ENCODE data around the gene SH3BGRL3.
"Not testable (repeated sequence)": the region's sequence is repeated elsewhere in the genome, so short reads cannot be mapped to it uniquely, and the experiment has no call there.

SH3BGRL3 gene

DNA sequence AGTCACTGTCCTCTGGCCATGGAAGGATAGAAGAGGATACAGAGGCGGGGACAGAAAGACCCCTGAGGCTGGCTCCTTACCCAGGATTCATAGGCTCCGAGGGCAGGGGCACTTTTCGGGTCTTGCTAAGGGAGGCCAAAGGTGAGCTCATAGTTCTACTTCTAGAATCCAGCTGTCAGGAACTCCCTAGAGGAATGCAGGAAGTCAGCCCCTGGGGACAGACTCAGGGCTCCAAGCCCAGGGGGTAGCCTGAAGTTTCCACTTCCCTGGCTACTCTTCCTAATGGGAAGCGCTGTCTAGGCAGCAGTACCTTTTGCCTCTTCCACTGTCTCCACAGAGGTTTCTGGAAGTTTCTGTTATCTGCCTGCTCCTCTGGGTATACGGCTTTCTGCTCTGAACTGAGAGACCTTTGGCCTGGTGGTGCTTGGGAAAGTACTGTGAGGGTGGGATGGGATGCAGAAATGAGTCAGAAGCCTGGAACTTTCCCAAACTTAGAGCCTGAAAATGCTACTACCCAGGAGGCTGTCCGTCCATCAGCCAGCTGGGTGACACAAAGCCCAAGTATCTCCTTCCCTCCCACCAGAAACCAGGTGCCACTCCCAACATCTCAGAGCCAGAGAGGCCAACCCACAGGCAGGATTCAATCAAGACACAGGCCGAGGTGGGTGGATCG lies 23.0 kb downstream of the SH3BGRL3 start:
- Histone ChIP-seq H3K4me1 (ENCODE audit: control insufficient read depth, insufficient read depth, low read length, unreplicated experiment) (peaks cover 43% of the 10 kb centered on the region), H2AFZ (ENCODE audit: low read length, unreplicated experiment) (no peak overlapping the region), H3K36me3 (ENCODE audit: insufficient read depth, low read length) (no peaks in the 10 kb centered on the region), H3K27me3 (ENCODE audit: insufficient read depth, low read length) (no peaks in the 10 kb centered on the region), H3K4me3 (ENCODE audit: low read depth, low read length) (no peak overlapping the region; the same call in 1 of the 2 replicates), H3K27ac (ENCODE audit: low read depth, low read length) (peak overlapping the region; percentile 83), H3K79me2 (ENCODE audit: control insufficient read depth, insufficient read depth, low read length, unreplicated experiment) (peaks cover 16% of the 10 kb centered on the region)

DNA sequence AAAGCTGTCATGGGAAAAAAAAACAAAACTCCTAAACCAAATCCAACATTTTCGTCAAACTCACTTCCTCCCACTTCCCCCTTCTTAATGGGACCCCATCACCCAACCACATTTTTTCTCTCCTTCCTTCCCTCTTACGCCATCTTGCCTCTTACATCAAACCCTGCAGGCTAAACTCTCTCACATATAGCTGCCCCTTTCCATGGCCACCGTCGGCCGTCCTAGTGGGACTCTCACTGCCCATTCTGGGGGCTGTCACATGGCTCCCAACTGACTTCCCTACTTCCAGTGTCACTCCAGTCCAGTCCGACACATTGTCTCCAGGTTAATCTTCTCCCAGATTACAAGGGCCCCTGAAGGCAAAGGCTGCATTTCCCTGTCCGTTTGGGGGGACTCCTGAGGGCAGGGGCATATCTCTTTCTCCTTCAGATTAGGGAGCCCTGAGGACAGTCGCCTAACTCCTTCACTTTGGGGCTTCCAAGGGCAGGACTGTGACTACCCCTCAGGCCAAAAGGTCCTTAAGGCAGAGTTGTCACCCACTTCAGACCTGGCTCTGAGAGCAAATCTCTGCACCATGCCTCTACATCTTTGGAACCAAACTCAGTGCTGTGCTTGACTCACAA lies 25.9 kb downstream of the SH3BGRL3 start:
- Histone ChIP-seq H2AFZ (ENCODE audit: low read length, unreplicated experiment) (peak overlapping the region; percentile 99), H3K27me3 (ENCODE audit: insufficient read depth, low read length) (no peaks in the 10 kb centered on the region), H3K27ac (ENCODE audit: low read depth, low read length) (peak overlapping the region; percentile 67; the same call in 1 of the 2 replicates)

DNA sequence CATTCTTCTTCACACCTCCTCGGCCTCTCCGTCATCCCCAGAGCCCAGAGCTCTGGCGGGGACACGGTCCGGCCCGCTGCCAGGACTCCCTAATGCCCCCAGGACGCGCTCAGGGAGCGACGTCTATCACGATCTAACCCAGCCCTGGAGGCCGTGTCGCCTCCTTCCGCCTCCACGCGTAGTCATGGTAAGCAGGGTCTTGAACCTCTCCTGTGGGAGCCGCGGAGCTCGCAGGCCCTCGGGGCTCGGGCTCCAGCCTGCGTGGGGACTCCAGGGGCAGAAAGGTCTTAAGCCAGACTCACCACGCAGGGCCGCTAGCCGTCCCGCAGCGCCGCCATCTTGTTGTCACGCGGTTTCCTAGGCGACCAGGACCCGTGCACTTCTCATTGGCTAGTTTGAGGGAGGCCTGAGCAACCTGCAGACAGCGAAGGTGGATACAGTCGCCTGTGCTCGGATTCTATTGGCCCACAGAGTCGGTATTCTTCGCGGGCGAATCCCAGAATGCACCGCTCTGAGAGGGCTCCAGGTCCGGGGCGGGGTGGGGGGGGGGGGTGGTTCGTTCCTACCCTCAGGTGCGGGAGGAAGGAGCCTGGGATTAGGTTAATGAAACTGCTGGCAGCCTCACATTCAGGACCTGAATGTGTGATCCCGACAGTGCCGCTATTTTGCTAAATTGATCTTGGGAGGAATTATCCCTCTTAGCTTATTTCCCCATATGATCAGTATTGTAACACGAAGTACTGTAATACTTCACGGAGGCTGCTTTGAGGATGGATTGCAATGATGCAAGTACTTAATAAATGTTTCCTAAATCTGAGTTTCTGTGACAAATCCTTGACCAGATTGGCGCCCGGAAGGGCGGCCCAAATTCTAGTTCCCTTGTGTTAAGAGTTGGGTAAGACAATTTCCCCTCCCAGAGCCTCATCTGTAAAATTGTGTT lies 26.7 kb downstream of the SH3BGRL3 start, which contains the start of gene UBXN11:
Gene UBXN11, minus strand, starts transcription at position 347 of the 940 bp plus-strand sequence. CDS start 3,753 bp downstream, outside the sequence.
- H3K36me3 ChIP-seq (ENCODE audit: insufficient read depth, low read length) = no peaks in the 10 kb centered on the region
- H3K27ac ChIP-seq (ENCODE audit: low read depth, low read length) = peak within 1 kb of the TSS; percentile 67
- peaks cover 14% of the 10 kb centered on the region for H3K79me2 ChIP-seq (ENCODE audit: control insufficient read depth, insufficient read depth, low read length, unreplicated experiment)
- H3K4me1 ChIP-seq (ENCODE audit: control insufficient read depth, insufficient read depth, low read length, unreplicated experiment) = peaks cover 28% of the 10 kb centered on the region
- peak within 1 kb of the TSS; percentile 99 for H3K4me3 ChIP-seq (ENCODE audit: low read depth, low read length)
- H3K27me3 ChIP-seq (ENCODE audit: insufficient read depth, low read length) = no peaks in the 10 kb centered on the region
- peak within 1 kb of the TSS; percentile 99 for H2AFZ ChIP-seq (ENCODE audit: low read length, unreplicated experiment)

More for the DNA sequence above, 25.9 kb downstream of the SH3BGRL3 start:
- Histone ChIP-seq H3K36me3 (ENCODE audit: insufficient read depth, low read length) (no peaks in the 10 kb centered on the region), H3K4me3 (ENCODE audit: low read depth, low read length) (peak overlapping the region; percentile 99), H3K79me2 (ENCODE audit: control insufficient read depth, insufficient read depth, low read length, unreplicated experiment) (peaks cover 16% of the 10 kb centered on the region), H3K4me1 (ENCODE audit: control insufficient read depth, insufficient read depth, low read length, unreplicated experiment) (peaks cover 36% of the 10 kb centered on the region)

DNA sequence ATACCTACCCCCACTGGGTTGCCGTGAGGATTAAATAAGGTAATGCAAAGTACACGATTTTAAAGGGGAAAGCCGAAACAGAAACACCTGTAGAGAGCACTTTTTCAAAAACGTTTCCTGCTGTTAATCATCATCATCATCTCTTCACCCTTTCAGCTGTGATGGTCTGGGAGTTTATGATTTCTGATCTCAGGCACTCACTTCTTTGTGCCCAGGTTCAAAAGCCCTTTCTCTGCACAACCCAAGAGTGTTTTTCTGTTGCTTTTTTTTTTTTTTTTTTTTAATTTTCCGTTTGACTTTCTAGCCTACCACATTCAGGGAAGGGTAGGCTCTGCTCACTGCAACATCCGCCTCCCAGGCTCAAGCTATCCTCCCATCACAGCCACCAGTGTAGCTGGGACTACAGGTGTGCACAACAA lies 27.5 kb downstream of the SH3BGRL3 start:
- H3K27ac ChIP-seq (ENCODE audit: low read depth, low read length) = no peak overlapping the region
- H2AFZ ChIP-seq (ENCODE audit: low read length, unreplicated experiment) = peak overlapping the region; percentile 99
- H3K4me3 ChIP-seq (ENCODE audit: low read depth, low read length) = peak overlapping the region; percentile 99
- H3K27me3 ChIP-seq (ENCODE audit: insufficient read depth, low read length) = no peaks in the 10 kb centered on the region
- H3K4me1 ChIP-seq (ENCODE audit: control insufficient read depth, insufficient read depth, low read length, unreplicated experiment) = peaks cover 22% of the 10 kb centered on the region
- H3K79me2 ChIP-seq (ENCODE audit: control insufficient read depth, insufficient read depth, low read length, unreplicated experiment) = peaks cover 9% of the 10 kb centered on the region
- H3K36me3 ChIP-seq (ENCODE audit: insufficient read depth, low read length) = no peaks in the 10 kb centered on the region

DNA sequence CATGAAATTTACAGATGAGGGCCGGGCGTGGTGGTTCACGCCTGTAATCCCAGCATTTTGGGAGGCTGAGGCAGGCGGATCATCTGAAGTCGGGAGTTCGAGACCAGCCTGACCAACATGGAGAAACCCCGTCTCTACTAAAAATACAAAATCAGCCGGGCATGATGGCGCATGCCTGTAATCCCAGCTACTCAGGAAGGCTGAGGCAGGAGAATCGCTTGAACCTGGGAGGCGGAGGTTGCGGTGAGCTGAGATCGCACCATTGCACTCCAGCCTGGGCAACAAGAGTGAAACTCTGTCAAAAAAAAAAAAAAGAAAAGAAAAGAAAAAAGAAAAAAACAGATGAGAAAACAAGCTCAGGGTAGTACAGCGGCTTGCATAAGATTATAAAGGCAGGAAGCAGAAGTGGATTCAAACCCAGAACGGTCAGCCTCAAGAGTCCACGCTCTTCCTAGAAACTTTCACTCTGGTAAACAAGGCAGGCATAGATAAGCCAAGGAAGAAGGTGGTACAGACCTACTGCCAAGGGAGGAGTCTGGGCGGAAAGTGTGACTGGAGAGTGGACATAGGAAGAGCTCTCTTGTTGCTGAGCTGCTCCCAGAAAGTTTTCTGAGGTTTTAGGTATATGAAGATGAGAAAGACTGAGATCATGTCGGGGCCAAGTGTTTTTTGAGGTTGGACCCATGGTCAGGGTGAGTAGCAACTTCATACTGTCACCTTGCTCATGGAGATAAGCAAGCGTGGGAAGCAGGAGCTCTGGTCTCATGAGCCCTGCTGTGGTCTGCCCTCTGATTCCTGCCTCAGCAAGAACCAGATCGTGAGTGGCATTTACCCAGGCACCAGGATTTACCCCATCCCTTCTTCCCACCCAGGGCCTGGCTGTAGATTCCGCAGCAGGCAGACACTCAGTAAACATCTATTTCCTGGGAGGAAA lies 28.3 kb downstream of the SH3BGRL3 start:
- not testable (repeated sequence) for H3K4me3 ChIP-seq (ENCODE audit: low read depth, low read length); H3K27ac ChIP-seq (ENCODE audit: low read depth, low read length); H2AFZ ChIP-seq (ENCODE audit: low read length, unreplicated experiment); H3K36me3 ChIP-seq (ENCODE audit: insufficient read depth, low read length); H3K27me3 ChIP-seq (ENCODE audit: insufficient read depth, low read length); H3K79me2 ChIP-seq (ENCODE audit: control insufficient read depth, insufficient read depth, low read length, unreplicated experiment)
- peaks cover 13% of the 10 kb centered on the region for H3K4me1 ChIP-seq (ENCODE audit: control insufficient read depth, insufficient read depth, low read length, unreplicated experiment)

DNA sequence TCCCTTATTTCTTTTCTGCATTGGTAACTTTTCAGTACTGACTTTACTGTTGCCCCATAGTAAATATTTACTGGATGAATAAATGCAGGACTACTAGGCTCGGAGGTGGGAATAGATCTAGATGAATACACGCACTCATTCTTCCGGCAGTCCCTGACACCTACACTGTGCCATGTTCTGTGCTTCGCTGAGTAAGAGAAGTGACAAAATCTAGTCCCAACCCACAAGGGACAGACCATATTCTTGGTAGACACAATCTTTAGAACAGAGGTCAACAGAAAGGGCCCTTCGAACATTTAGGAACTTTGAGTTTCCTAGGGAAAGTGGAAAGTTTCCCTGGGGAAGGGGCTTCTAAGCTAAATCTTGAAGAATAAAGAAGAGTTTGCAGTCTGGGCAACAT lies 34.6 kb downstream of the SH3BGRL3 start:
- peaks cover 6% of the 10 kb centered on the region for H3K4me1 ChIP-seq (ENCODE audit: control insufficient read depth, insufficient read depth, low read length, unreplicated experiment)
- H3K4me3 ChIP-seq (ENCODE audit: low read depth, low read length) = no peak overlapping the region
- no peaks in the 10 kb centered on the region for H3K79me2 ChIP-seq (ENCODE audit: control insufficient read depth, insufficient read depth, low read length, unreplicated experiment)
- H2AFZ ChIP-seq (ENCODE audit: low read length, unreplicated experiment) = no peak overlapping the region
- H3K27ac ChIP-seq (ENCODE audit: low read depth, low read length) = no peak overlapping the region
- no peaks in the 10 kb centered on the region for H3K27me3 ChIP-seq (ENCODE audit: insufficient read depth, low read length)
- H3K36me3 ChIP-seq (ENCODE audit: insufficient read depth, low read length) = no peaks in the 10 kb centered on the region

DNA sequence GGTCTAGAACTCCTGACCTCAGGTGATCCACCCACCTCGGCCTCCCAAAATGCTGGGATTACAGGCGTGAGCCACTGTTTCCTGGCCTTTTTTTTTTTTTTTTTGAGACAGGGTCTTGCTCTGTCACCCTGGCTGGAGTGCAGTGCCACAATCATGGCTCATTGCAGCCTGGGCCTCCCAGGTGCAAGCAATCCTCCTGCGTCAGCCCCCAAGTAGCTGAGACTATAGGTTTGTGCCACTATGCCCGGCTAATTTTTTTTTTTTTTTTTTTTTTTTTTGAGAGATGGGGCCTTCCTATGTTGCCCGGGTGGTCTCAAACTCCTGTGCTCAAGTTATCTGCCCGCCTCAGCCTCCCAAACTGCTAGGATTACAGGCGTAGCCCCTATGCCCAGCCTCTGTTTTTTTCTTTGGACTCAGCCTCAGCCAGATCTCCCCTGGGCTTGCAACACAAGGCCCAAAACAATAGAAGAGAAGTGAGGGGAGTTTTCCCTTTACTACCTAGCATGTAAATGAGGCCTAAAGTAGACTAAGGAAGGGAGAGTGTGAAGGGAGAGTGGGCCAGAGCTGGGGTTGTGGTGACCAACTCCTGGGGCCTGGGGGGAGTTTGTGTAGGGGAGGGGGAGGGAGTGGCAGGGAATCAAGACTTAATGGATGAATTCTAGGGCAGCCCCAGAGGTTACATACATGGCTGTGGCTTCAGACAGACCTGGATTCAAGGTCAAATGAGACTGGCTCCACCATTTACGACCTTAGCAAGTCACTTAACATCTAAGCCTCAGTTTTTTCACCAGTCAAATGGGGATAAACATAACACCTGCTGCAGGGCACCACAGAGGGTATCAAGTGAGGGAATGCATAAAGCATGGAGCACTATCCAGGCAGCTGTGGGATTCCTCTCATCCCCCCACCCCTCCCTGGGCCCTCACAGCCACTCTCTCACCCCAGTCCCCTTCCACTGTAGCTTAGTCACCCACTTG lies 36.3 kb downstream of the SH3BGRL3 start:
- H3K36me3 ChIP-seq (ENCODE audit: insufficient read depth, low read length) = no peaks in the 10 kb centered on the region
- H2AFZ ChIP-seq (ENCODE audit: low read length, unreplicated experiment) = no peak overlapping the region
- H3K4me3 ChIP-seq (ENCODE audit: low read depth, low read length) = no peak overlapping the region
- H3K27ac ChIP-seq (ENCODE audit: low read depth, low read length) = no peak overlapping the region
- H3K4me1 ChIP-seq (ENCODE audit: control insufficient read depth, insufficient read depth, low read length, unreplicated experiment) = peaks cover 9% of the 10 kb centered on the region
- no peaks in the 10 kb centered on the region for H3K27me3 ChIP-seq (ENCODE audit: insufficient read depth, low read length)
- H3K79me2 ChIP-seq (ENCODE audit: control insufficient read depth, insufficient read depth, low read length, unreplicated experiment) = no peaks in the 10 kb centered on the region

DNA sequence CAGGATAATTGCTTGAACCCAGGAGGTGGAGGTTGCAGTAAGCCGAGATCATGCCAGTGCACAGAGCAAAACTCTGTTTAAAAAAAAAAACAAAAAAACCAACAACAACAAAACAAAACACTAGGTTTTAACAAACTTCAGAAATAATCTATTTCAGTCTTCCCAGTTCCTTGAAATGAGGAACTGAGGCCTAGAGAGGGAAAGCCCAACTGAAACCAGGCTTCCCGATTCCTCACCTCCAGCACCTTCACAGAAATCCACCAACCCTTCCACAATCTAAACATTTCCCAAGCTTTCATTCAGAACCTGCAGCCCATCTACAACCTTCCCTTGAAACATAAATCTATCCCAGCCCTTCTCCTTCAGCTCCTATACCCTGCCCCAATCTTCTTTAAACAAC lies 37.3 kb downstream of the SH3BGRL3 start:
- Histone ChIP-seq H3K27me3 (ENCODE audit: insufficient read depth, low read length) (no peaks in the 10 kb centered on the region), H3K4me3 (ENCODE audit: low read depth, low read length) (no peak overlapping the region), H3K27ac (ENCODE audit: low read depth, low read length) (no peak overlapping the region), H3K4me1 (ENCODE audit: control insufficient read depth, insufficient read depth, low read length, unreplicated experiment) (peaks cover 12% of the 10 kb centered on the region), H2AFZ (ENCODE audit: low read length, unreplicated experiment) (no peak overlapping the region), H3K36me3 (ENCODE audit: insufficient read depth, low read length) (no peaks in the 10 kb centered on the region), H3K79me2 (ENCODE audit: control insufficient read depth, insufficient read depth, low read length, unreplicated experiment) (no peaks in the 10 kb centered on the region)

DNA sequence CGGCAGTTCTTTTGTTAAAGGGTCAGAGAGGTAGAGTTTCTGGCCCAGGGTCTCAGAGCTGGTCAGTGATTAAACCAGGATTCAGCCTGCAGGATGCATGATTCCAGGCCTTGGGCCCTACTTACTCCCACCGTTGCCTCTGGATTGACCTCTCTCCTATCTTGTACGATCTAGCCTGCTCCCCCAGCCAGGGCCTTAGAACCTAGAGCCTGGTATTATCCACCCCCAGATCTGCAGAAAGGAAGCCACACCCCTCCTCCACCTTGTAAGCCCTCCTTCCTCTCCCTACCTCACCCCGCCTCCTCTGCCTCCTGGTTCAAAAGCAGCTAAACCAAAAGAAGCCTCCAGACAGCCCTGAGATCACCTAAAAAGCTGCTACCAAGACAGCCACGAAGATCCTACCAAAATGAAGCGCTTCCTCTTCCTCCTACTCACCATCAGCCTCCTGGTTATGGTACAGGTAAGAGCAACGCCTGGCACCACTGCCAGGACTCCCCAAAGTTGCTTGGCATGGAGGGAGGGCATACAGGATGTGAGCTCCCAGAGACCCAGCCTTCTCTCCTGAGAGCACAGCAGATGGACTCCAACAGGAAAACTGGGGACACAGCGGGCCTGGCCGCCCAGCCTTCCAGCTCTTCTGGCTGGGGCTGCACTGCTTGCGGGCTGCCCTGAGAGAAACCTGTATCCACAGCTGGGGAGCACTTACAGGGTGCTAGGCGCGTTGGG lies 37.9 kb downstream of the SH3BGRL3 start, which contains the start of gene CD52:
Gene CD52, plus strand, starts transcription at position 347 of the 726 bp plus-strand sequence. Its CDS starts 60 bp downstream, at position 407.
- Histone ChIP-seq H3K4me1 (ENCODE audit: control insufficient read depth, insufficient read depth, low read length, unreplicated experiment) (peaks cover 12% of the 10 kb centered on the region), H3K79me2 (ENCODE audit: control insufficient read depth, insufficient read depth, low read length, unreplicated experiment) (no peaks in the 10 kb centered on the region), H3K4me3 (ENCODE audit: low read depth, low read length) (no peak within 1 kb of the TSS), H2AFZ (ENCODE audit: low read length, unreplicated experiment) (no peak within 1 kb of the TSS), H3K36me3 (ENCODE audit: insufficient read depth, low read length) (no peaks in the 10 kb centered on the region), H3K27me3 (ENCODE audit: insufficient read depth, low read length) (no peaks in the 10 kb centered on the region), H3K27ac (ENCODE audit: low read depth, low read length) (no peak within 1 kb of the TSS)
